Midbrain (tissue), 1 donor: ENCODE results near the gene HOXB8.

Experiments
- DNase-seq: peaks from one replicate; lab custom pipeline; 2025; lab: John Stamatoyannopoulos, UW

The HOXB8 gene

GRCh38 chr17:48624544-48625494 lies 9.7 kb upstream of the HOXB8 start:
- no peak for DNase-seq

DNA sequence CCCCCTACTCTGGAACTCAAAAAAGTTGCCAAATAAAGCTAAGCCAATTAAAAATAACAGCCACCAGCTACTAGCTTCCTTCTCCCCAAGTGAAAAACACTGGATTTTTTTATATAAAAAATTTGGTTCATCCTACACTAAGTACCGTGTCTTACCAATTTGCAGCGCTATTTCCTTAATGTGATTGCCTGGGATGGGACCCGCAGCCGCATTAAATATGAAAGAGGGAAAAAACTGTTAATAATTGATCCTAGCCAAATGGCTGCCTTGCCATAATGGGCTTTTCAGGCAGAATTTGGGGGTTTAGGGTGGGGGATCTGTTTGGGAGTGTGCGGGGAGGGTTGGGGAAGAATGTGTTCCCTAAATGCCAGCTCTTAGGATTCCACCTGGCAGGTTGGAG lies 9.0 kb upstream of the HOXB8 start:
- no peak for DNase-seq

DNA sequence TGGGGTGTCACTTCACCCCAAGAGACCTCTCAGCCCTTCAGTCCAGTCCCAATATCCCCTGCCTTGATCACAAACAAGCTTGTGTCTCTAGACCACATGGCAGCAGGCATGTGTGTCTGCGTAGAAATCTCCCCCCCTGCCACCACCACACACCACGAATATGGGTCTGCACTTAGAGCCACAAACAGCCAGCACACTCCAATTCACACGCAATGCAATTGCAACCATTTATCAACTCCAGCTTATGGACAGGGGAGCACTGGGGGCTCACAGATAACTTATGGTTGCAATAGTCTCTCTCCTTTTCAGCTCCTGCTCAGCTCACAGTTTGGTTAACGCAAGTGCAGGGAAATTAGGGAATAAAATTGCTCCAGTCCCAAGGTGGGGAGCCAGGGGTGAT lies 8.5 kb upstream of the HOXB8 start:
- DNase-seq: no peak

GRCh38 chr17:48622857-48623256 lies 7.8 kb upstream of the HOXB8 start:
- no peak for DNase-seq

- no peak for DNase-seq
Observed at GRCh38 chr17:48621410-48622392, 6.6 kb upstream of the HOXB8 start.

DNA sequence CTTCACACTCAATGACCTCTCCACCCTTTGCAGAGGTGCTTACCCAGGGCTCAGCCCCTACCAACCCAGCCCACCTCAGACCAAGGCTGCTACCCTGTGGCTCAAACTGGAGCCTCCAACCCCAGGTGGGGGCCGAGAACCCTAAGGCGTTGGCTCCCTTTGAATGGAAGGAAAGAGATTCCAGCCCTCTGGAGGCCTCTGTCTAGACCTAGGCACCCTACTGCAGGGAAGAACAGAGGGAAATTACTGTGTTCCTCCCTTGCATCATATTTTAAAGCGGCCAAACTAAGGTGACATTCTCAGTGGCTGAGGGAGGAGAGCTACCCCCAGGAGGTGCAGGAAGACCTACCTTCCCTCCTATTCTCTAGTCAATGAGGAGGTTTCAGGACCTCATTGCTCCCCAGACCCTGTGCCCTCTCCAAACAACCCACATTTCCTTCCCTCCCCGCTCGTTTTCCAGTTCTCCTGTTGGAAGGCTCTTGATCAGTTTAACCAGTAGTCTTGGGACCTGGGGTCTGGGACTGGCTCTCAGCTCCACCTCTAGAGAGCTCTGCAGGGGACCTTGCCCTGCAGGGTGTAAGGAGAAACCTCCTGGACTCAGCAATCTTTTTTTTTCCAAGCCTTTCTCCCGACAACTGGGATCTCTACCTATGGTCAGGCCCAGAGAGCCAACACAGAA lies 5.5 kb upstream of the HOXB8 start:
- DNase-seq: no peak

DNA sequence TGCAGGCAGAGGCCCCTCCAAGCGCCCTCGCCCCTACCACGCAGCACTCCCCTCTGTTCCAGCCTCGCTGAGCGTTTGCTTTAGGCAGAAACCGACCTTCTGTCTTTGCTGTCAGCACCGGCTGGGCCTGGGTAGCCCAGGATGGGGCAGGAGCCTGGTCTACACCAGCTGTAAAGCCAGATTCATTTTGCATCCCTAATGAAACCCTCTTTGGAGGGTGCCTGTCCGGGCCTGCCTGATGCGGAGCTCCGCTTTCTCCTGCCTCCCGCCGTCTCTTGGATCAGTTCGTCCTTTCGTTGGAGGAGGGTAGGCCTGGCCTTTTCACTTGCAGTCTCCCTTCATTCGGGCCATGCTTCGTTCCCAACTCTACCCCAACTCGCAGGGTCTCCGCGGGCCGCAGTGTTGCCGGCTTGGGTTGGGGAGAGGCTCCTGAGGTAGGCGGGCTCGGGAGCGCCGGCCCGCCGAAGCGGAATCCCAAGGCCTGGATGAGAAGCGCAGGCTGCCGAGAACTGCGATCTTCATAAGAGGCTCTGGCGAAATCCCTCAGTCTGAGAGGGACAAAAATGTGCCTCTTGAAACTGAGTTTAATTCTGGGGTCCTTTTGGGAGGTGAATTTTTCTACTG lies 4.8 kb upstream of the HOXB8 start:
- no peak for DNase-seq

- DNase-seq: peak; percentile 85
Observed at GRCh38 chr17:48618256-48618896, 3.3 kb upstream of the HOXB8 start.

DNA sequence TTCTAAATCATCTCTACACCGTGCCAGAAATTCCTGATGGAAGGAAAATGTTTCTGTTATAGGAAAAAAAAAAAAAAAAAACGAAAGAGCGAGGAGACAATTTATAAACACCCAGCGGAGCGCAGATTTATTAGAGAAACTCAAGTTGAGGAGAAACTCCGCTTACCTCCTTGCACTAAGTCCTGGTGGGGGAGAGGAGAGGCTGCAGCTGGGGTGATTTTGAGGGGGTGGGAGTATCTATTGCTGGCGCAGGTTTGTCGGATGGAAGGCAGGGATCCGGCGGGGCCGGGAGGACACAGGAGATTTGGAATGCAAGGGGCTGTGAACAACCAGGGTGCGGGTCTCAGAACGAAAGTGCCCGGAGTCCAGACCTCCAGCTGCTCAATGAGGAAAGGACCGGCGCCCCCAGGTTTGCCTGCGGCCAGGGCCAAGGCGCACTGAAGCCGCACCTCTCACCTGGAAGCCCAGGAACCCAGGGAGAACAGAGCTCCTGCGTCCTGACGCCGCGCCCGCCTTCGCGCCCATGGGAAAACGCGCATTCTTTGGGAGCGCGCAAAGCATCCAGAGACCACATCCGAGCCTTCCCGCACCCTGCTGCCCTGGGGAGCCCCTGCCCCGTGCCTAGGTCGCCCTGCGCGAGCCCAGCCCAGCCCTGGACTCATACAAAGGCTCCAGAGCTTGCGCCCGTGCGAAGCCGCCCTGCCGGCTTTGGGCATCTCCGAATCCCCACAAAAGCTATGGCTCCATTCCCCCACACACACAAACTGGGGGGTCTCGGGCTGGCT lies 2.6 kb upstream of the HOXB8 start:
- no peak for DNase-seq

- DNase-seq: no peak
Observed at GRCh38 chr17:48616717-48617470, 1.8 kb upstream of the HOXB8 start.

- DNase-seq: no peak
Observed at GRCh38 chr17:48615963-48616716, 1.0 kb upstream of the HOXB8 start.

- no peak for DNase-seq
Observed at GRCh38 chr17:48613862-48614694, 1.0 kb downstream of the HOXB8 start.

DNA sequence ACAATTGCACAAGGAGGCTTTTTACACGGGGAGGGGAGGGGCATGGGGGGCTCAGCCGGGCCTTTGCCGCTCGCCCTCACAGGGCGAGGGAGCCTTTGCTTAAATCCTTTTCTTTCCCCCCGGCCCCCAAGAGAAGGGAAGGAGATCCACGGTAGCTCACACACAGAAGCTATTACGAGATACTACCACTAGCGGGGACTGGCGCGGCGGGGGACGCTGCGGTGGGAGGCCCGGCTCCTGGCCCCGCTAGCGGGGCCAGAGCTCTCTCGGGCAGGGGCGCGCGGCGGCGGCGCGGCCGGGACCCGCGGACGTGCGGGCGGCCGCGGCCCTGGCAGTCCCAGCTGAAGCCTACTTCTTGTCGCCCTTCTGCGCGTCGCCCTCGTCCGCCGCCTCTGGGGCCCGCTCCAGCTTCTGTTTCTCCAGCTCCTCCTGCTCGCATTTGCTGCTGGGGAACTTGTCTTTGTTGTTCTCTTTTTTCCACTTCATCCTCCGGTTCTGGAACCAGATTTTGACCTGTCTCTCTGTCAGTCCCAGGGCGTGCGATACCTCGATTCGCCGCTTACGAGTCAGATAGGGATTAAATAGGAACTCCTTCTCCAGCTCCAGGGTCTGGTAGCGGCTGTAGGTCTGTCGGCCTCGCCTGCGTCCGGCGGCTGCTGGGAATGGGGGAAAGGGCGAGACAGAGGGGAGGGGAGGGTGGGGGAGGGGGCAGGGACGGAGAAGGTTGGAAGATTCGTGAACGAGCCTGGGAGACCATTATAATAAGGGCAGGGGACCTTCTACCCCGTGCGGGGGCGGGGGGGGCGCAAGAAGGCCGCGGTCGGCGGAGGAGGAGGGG lies 2.0 kb downstream of the HOXB8 start:
- DNase-seq: no peak

GRCh38 chr17:48612456-48612853 lies 2.6 kb downstream of the HOXB8 start:
- DNase-seq: no peak

DNA sequence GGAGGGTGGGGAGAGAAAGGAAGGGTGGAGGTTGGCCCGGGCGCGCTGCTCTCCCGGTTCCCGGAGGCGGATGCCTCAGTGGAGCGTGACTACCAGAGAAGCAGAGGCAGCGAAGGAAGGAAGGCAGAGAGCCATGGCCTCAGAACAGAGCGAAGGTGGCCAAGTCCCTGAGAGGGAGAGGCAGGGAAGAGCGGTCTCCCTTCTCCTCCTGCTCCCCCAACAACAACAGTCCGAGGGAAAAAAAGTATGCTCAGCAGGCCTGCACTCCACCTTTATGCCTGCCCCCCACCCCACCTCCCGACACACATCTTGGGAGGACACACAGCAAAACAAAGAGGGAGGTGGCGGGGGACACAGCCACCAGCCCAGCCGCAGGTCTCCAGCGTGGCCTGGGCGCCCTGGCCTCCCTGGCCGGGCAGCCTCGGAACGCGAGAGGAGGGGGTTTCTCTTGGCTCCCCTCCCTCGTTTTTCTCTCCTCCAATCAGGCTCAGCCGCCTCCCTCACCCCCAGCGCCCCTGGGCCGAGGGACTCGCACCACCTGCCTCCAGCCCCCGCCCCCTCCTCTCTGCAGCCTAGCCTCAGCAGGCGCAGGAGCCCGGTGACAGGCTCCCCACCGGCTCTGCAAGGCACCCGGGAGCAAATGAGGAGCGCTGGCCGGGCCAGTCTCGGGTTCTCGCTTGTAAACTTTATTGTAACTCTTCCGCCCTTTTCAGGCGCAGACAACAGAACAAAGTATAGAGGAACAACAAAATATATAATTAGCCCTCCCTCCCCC lies 3.2 kb downstream of the HOXB8 start:
- no peak for DNase-seq

DNA sequence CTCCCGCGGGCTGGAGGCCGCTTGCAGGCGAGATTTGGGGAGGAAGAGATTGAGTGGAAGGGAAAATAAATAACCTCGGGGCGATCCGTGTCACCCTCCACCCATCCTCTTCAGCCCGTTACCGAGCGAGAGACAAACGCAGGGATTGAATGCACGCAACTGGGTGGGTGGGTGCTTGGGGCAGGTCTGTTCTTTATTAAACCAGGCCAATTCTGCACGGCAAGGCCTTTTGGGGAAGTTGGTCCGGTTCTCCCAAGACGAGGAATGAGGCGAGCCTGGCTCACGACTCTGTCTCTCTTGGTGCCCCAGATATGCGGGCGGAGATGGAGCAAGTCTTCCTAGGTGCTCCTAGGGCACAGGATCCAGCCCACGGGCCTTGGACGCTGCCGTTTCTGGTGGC lies 3.9 kb downstream of the HOXB8 start:
- DNase-seq: no peak
